CD4-positive, alpha-beta memory T cell (primary cell): ENCODE measurements around the gene CXXC5. TPM values are rescaled to one million over a fixed set of nuclear protein-coding genes. Genes with fewer than 3 reads are reported as not detected.

Experiments used
- CTCF ChIA-PET: fragments of 350-600 bp; sonication (Branson Sonifier 250); formaldehyde crosslinking; loops from one replicate; lab custom pipeline; 2021; ENCODE audit warnings: inconsistent platforms; ENCODE audit not compliant: partially characterized antibody; lab: Charles Lee
- POLR2A ChIA-PET: fragments of 350-600 bp; sonication (Branson Sonifier 250); formaldehyde crosslinking; loops from one replicate; lab custom pipeline; 2021; ENCODE audit not compliant: partially characterized antibody; lab: Charles Lee
- DNase-seq, 5 donors: peaks; one replicate each; pipeline versions ENCODE4 v3.0.0 to v3.0.0-alpha.2; 2020 to 2022; ENCODE audit warnings: mixed read lengths in 1 of 5
- H3K27ac ChIP-seq: one replicate; pipeline ENCODE4 v1.7.0; 2013; ENCODE audit warnings: low read depth, low read length
- H3K27me3 ChIP-seq: 2 replicates; pipeline ENCODE4 v1.7.0; 2013; ENCODE audit warnings: mild to moderate bottlenecking, low read length, moderate library complexity; ENCODE audit not compliant: insufficient read depth
- H3K36me3 ChIP-seq: 2 replicates; pipeline ENCODE4 v1.7.0; 2013; ENCODE audit warnings: mild to moderate bottlenecking, low read length, moderate library complexity; ENCODE audit not compliant: insufficient read depth
- H3K4me1 ChIP-seq: 2 replicates; pipeline ENCODE4 v1.7.0; 2013; ENCODE audit warnings: mild to moderate bottlenecking, low read length, moderate library complexity; ENCODE audit not compliant: insufficient read depth
- H3K4me3 ChIP-seq, 2 donors: one replicate each; pipeline ENCODE4 v1.7.0; 2013; ENCODE audit warnings: low read length in 2 of 2, mild to moderate bottlenecking in 1 of 2
- H3K9me3 ChIP-seq, 2 donors: one replicate each; pipeline ENCODE4 v1.7.0; 2013; ENCODE audit warnings: low read length in 2 of 2, control low read depth in 1 of 2; ENCODE audit not compliant: control insufficient read depth in 1 of 2
- H3K27ac Mint-ChIP-seq, 7 donors: one replicate each; pipeline ENCODE4 v1.8.0; 2020 to 2021; ENCODE audit warnings: mixed read lengths in 7 of 7, mild to moderate bottlenecking in 6 of 7, inconsistent platforms in 3 of 7, moderate library complexity in 3 of 7
- H3K27me3 Mint-ChIP-seq, 2 donors: one replicate each; pipeline ENCODE4 v1.8.0; 2020 to 2021; ENCODE audit warnings: mixed read lengths in 2 of 2
- H3K36me3 Mint-ChIP-seq, 2 donors: one replicate each; pipeline ENCODE4 v1.8.0; 2020 to 2021; ENCODE audit warnings: mixed read lengths in 2 of 2, inconsistent platforms in 1 of 2, mild to moderate bottlenecking in 1 of 2
- H3K4me1 Mint-ChIP-seq, 4 donors: one replicate each; pipeline ENCODE4 v1.8.0; 2020 to 2021; ENCODE audit warnings: mixed read lengths in 4 of 4, mild to moderate bottlenecking in 1 of 4
- H3K4me3 Mint-ChIP-seq, 8 donors: one replicate each; pipeline ENCODE4 v1.8.0; 2020 to 2021; ENCODE audit warnings: mixed read lengths in 8 of 8, mild to moderate bottlenecking in 7 of 8, moderate library complexity in 6 of 8, inconsistent platforms in 3 of 8
- H3K9me3 Mint-ChIP-seq, 8 donors: one replicate each; pipeline ENCODE4 v1.8.0; 2020 to 2021; ENCODE audit warnings: mixed read lengths in 8 of 8, mild to moderate bottlenecking in 5 of 8, inconsistent platforms in 3 of 8, moderate library complexity in 1 of 8
- intact Hi-C: fragments of 100-400 bp; cut with micrococcal nuclease; formaldehyde crosslinking; loops from one replicate; pipeline ENCODE4 v1.15.1; 2023
- polyA plus RNA-seq, 2 donors: library from polyadenylated mRNA; unstranded; fragments of 300-500 nt; fragmentation: Illumina TruSeq; gene quantifications; one replicate each; pipeline ENCODE4 v1.2.3, GENCODE V29; 2021
- total RNA-seq, 2 experiments: library from RNA; stranded (reverse); gene quantifications; one replicate each; pipeline ENCODE4 v1.2.3, GENCODE V29; 2021

Gene CXXC5
- total and polyA plus RNA-seq, 4 experiments from 2014 or later, result 1.6 to 5.5 (median 3.1) TPM

DNA sequence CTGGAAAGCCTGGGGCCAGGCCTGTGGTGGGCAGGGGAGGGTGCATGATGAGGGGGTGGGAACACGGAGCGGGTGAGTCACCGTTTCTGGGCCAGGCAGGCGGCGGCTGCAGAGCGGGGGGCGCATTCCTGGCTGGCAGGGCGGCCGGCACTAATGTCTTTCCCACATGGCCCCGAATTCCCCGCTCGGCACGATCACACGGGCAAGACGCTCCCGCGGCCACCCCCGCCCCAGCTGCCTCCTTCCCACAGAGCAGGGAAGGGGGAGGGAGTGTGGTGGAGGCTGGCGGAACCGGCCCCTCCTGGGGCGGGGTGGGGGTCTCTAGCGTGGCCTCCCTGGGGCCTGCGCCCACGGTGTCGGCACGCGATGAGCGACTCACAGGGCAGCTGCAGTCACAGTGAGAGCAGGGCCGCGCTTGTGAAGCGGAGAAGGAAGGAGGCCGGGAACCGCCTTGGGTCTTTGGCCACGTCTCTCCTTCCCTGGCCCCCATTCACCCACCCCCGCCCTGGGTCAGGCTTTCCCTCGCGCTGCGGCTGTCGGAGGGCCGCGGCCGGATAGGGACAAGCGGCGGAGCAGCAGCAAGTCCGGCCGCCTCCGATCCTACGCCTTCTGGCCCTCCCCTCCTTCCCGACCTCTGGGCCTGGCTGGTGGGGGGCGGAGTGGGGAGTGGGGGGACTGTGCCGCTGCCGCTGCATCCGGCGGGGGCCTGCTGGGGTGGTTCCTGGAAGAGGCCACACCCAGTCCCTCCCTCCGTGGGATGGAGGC, 48.9 kb downstream of the CXXC5 start:
- no peak overlapping the region for H3K27ac ChIP-seq
- Mint-ChIP-seq H3K9me3 (no peaks in the 10 kb centered on the region), H3K27me3 (peaks cover 20 to 22% of the 10 kb centered on the region in 2 donors), H3K4me1 (peaks cover 5 to 22% (median 13%) of the 10 kb centered on the region in 4 donors), H3K4me3 (peak overlapping the region in 7 of 8 donors; percentile 36 to 78 (median 57)), H3K36me3 (no peaks in the 10 kb centered on the region), H3K27ac (peak overlapping the region in 1 of 7 donors; percentile 46)
- H3K4me1 ChIP-seq, result peaks cover 8% of the 10 kb centered on the region
- H3K9me3 ChIP-seq, result no peaks in the 10 kb centered on the region
- intact Hi-C loops, result no loop called here
- DNase-seq, result peak in 1 of 5 donors; percentile 19
- H3K36me3 ChIP-seq, result no peaks in the 10 kb centered on the region
- POLR2A ChIA-PET, result no interaction called here
- CTCF ChIA-PET, result no interaction called here
- H3K4me3 ChIP-seq, result peak overlapping the region in 1 of 2 donors; percentile 32
- peaks cover 8% of the 10 kb centered on the region for H3K27me3 ChIP-seq

DNA sequence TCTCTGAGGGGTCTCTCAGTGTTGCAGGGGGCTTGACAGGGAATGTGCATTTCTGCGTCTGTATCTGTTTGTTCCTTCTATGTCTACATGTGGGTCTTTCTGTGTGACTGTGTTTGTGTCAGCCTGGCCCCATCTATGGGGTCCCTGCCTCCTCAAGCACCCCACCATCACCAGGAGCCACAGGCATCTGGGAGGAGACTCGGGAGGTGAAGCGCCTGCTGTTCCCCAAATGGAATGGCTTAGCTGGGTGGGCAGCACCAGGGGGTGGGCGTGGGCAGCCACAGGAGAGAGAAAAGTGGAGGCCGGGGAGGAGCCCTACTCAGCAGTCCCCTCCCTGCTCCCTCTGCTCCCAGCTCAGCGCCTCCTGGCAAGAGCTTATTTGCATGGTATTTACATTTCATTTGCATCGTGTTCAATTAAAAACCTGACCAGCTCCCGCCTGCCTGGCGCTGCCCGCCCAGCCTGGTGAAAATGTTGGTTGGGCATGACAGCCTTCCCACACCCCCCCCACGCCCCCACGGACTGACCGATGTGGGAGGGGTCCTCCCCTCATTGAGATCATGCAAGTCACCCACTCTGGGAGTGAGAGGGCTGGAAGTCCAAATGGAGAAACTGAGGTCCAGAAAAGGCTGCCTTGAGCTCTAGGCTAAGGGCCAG, 50.5 kb downstream of the CXXC5 start:
- Histone ChIP-seq H3K9me3 (no peaks in the 10 kb centered on the region), H3K4me3 (no peak overlapping the region), H3K27me3 (peaks cover 8% of the 10 kb centered on the region), H3K4me1 (peaks cover 8% of the 10 kb centered on the region), H3K27ac (no peak overlapping the region), H3K36me3 (no peaks in the 10 kb centered on the region)
- Mint-ChIP-seq H3K36me3 (no peaks in the 10 kb centered on the region), H3K9me3 (no peaks in the 10 kb centered on the region), H3K4me1 (peaks cover 7 to 22% (median 14%) of the 10 kb centered on the region in 4 donors), H3K27me3 (peaks cover 24 to 29% of the 10 kb centered on the region in 2 donors), H3K4me3 (peak overlapping the region in 5 of 8 donors; percentile 18 to 62 (median 46)), H3K27ac (no peak overlapping the region)
- ChIA-PET CTCF (interaction anchor here (1.0 kb wide), 1 partner anchor 12 kb away, joined by 3 read pairs; no protein-coding TSS in a partner anchor), POLR2A (no interaction called here)
- intact Hi-C loops, result no loop called here
- DNase-seq, result no peak

DNA sequence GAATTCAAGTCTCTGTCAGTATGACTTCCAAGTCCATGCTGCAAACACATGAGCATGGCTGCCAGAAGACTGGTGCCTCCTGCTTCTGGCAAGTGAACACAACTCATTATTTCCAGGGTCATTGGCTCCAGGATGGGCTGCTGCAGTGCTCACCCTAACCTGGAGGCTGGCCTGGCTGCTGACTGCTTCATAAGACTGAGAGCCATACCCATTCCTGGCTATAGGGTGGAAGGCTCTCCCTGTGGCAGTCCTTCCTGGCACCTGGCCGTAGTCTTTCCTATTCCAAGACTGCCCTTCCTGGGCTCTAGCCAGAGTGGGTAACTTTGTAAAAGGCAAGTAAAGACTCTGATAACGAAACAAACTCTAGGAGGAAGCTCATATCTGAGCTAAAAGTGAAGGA, 51.2 kb downstream of the CXXC5 start:
- no peaks in the 10 kb centered on the region for H3K9me3 Mint-ChIP-seq
- H3K27me3 ChIP-seq, result peaks cover 8% of the 10 kb centered on the region
- H3K4me3 ChIP-seq, result no peak overlapping the region
- no peaks in the 10 kb centered on the region for H3K9me3 ChIP-seq
- CTCF ChIA-PET, result interaction anchor here (1.0 kb wide), 1 partner anchor 11 kb away, joined by 3 read pairs; no protein-coding TSS in a partner anchor
- peaks cover 7 to 22% (median 14%) of the 10 kb centered on the region in 4 donors for H3K4me1 Mint-ChIP-seq
- no peaks in the 10 kb centered on the region for H3K36me3 Mint-ChIP-seq
- intact Hi-C loops, result no loop called here
- peak overlapping the region in 1 of 8 donors; percentile 10 for H3K4me3 Mint-ChIP-seq
- POLR2A ChIA-PET, result no interaction called here
- H3K36me3 ChIP-seq, result no peaks in the 10 kb centered on the region
- peaks cover 8% of the 10 kb centered on the region for H3K4me1 ChIP-seq
- no peak overlapping the region for H3K27ac Mint-ChIP-seq
- peaks cover 24 to 29% of the 10 kb centered on the region in 2 donors for H3K27me3 Mint-ChIP-seq
- no peak for DNase-seq
- no peak overlapping the region for H3K27ac ChIP-seq

DNA sequence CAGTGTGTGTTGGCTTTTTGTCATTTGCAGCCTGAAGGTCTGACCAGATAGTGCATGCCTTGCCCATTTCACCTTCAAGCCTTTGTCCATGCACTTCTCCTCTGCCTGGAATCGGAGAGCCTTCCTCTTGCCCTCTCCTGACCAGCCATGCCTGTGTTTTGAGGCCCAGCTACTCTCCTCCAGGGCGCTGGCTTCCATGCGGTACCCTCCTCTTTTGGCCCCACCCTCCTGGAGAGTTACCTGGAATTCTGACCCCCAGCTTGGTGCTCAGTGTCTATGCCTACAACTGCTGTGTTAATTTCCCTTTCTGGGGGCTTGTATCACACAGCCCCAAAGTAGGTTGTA, 52.5 kb downstream of the CXXC5 start:
- H3K9me3 ChIP-seq, result no peaks in the 10 kb centered on the region
- Mint-ChIP-seq H3K4me3 (peak overlapping the region in 1 of 8 donors; percentile 10), H3K4me1 (peaks cover 7 to 22% (median 14%) of the 10 kb centered on the region in 4 donors), H3K27ac (no peak overlapping the region), H3K9me3 (no peaks in the 10 kb centered on the region), H3K27me3 (peaks cover 24 to 27% of the 10 kb centered on the region in 2 donors), H3K36me3 (no peaks in the 10 kb centered on the region)
- peaks cover 8% of the 10 kb centered on the region for H3K27me3 ChIP-seq
- H3K27ac ChIP-seq, result no peak overlapping the region
- CTCF ChIA-PET, result interaction anchor here (1.0 to 1.7 kb wide), 2 partner anchors 11 to 65 kb away, joined by 3 to 4 read pairs; no protein-coding TSS in a partner anchor
- no peak overlapping the region for H3K4me3 ChIP-seq
- no peaks in the 10 kb centered on the region for H3K36me3 ChIP-seq
- DNase-seq, result no peak
- H3K4me1 ChIP-seq, result peaks cover 8% of the 10 kb centered on the region
- intact Hi-C loops, result no loop called here
- POLR2A ChIA-PET, result interaction anchor here (1.1 to 1.4 kb wide), 2 partner anchors 9 to 10 kb away, joined by 3 to 10 read pairs; no protein-coding TSS in a partner anchor

DNA sequence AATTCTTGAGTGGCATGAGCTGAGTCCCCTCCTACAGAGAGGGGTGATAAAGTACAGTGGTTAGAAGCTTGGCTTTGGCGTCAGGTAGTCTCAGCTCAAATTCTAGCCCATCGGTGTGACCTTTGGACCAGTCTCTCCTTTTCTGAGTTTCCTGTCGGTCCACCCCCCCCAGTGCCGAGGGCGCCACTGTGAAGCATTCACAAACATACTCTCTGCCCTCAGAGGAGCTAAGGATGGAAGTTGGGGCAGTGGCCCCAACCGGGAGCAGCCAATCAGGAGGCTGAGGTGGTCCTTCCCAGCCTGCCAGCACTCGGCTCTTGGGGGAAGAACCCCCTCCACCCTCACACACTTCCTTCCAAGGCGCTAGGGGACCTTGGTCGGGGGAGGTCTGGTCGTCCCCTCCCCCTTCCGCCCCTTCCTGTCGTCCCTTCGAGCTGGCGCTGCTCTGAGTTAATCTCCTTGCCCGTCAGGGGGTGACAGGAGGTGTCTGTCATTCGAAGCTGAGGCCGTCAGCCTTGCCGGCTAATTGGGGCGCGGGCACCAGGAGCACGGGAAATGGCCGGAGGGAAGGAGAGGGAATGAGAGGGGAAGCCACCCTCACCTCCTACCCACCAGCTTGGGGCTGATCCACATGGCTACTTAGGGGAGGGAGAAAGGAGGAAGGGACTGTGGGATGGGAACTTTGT, 53.0 kb downstream of the CXXC5 start:
- Histone ChIP-seq H3K4me1 (peaks cover 8% of the 10 kb centered on the region), H3K4me3 (no peak overlapping the region), H3K27me3 (peaks cover 8% of the 10 kb centered on the region), H3K36me3 (no peaks in the 10 kb centered on the region), H3K27ac (no peak overlapping the region), H3K9me3 (no peaks in the 10 kb centered on the region)
- intact Hi-C loops, result no loop called here
- CTCF ChIA-PET, result interaction anchor here (1.0 to 1.7 kb wide), 2 partner anchors 12 to 64 kb away, joined by 3 to 4 read pairs; no protein-coding TSS in a partner anchor
- peaks cover 24 to 26% of the 10 kb centered on the region in 2 donors for H3K27me3 Mint-ChIP-seq
- H3K27ac Mint-ChIP-seq, result no peak overlapping the region
- peaks cover 7 to 22% (median 14%) of the 10 kb centered on the region in 4 donors for H3K4me1 Mint-ChIP-seq
- H3K36me3 Mint-ChIP-seq, result no peaks in the 10 kb centered on the region
- no peak overlapping the region for H3K4me3 Mint-ChIP-seq
- POLR2A ChIA-PET, result interaction anchor here (1.1 to 1.4 kb wide), 2 partner anchors 8 to 10 kb away, joined by 3 to 10 read pairs; no protein-coding TSS in a partner anchor
- H3K9me3 Mint-ChIP-seq, result no peaks in the 10 kb centered on the region
- no peak for DNase-seq

DNA sequence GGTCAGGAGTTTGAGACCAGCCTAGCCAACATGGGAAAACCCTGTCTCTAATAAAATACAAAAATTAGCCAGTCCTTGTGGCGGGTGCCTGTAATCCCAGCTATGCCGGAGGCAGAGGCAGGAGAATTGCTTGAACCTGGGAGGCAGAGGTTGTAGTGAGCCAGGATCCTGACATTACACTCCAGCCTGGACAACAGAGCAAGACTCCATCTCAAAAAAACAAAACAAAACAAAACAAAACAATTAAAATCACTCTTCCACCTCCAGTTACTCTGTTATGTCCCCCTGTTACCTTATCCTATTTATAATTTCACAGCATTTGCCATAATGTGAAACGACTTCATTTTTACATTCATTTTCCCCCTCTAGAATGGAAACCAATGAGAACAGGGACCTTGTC, 54.4 kb downstream of the CXXC5 start:
- ChIA-PET CTCF (interaction anchor here (1.2 kb wide), 1 partner anchor 11 kb away, joined by 5 read pairs; no protein-coding TSS in a partner anchor), POLR2A (no interaction called here)
- no peak for DNase-seq
- H3K9me3 Mint-ChIP-seq, result no peaks in the 10 kb centered on the region
- H3K4me1 Mint-ChIP-seq, result peaks cover 6 to 16% (median 10%) of the 10 kb centered on the region in 4 donors
- no peak overlapping the region for H3K4me3 ChIP-seq
- intact Hi-C loops, result no loop called here
- no peak overlapping the region for H3K27ac Mint-ChIP-seq
- H3K27me3 ChIP-seq, result peaks cover 4% of the 10 kb centered on the region
- H3K27ac ChIP-seq, result no peak overlapping the region
- H3K4me1 ChIP-seq, result peaks cover 3% of the 10 kb centered on the region
- no peaks in the 10 kb centered on the region for H3K9me3 ChIP-seq
- no peaks in the 10 kb centered on the region for H3K36me3 ChIP-seq
- no peaks in the 10 kb centered on the region for H3K36me3 Mint-ChIP-seq
- H3K27me3 Mint-ChIP-seq, result peaks cover 18 to 22% of the 10 kb centered on the region in 2 donors
- no peak overlapping the region for H3K4me3 Mint-ChIP-seq
